ENCODE measurements around the gene ADARB2.

DNA sequence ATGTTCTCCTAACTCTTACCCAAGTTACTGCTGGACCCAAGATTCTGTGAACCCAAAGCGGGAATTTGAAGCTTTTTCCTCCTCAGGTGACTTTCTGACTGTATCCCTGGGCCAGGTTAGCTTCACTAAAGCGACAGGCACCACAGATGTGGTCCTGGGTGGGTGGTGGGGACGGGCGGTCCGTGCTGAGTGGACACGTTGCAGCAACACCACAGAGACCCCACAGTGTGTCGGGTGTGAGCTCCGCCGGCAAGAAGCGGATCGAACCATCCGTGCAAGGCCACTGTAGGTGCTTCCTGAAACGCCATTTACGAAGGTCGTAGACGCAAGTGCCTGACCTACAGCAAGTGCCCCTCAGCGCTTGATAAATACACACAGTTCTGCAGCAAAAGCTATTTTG is 325.9 kb downstream of the ADARB2 start:
- TF ChIP-seq, protein P1, sequence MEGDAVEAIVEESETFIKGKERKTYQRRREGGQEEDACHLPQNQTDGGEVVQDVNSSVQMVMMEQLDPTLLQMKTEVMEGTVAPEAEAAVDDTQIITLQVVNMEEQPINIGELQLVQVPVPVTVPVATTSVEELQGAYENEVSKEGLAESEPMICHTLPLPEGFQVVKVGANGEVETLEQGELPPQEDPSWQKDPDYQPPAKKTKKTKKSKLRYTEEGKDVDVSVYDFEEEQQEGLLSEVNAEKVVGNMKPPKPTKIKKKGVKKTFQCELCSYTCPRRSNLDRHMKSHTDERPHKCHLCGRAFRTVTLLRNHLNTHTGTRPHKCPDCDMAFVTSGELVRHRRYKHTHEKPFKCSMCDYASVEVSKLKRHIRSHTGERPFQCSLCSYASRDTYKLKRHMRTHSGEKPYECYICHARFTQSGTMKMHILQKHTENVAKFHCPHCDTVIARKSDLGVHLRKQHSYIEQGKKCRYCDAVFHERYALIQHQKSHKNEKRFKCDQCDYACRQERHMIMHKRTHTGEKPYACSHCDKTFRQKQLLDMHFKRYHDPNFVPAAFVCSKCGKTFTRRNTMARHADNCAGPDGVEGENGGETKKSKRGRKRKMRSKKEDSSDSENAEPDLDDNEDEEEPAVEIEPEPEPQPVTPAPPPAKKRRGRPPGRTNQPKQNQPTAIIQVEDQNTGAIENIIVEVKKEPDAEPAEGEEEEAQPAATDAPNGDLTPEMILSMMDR (IDR thresholded peaks at IDR 0.05) = no peak
- no peak for TF ChIP-seq POLR2A (IDR thresholded peaks at IDR 0.05)
- TF ChIP-seq EP300 (IDR thresholded peaks at IDR 0.05) = no peak
- TF ChIP-seq POLR2AphosphoS5 (IDR thresholded peaks at IDR 0.05) = no peak
